ENCODE data around the gene STIL.
"Not testable (repeated sequence)": the region's sequence is repeated elsewhere in the genome, so short reads cannot be mapped to it uniquely, and the experiment has no call there.

Gene STIL

DNA sequence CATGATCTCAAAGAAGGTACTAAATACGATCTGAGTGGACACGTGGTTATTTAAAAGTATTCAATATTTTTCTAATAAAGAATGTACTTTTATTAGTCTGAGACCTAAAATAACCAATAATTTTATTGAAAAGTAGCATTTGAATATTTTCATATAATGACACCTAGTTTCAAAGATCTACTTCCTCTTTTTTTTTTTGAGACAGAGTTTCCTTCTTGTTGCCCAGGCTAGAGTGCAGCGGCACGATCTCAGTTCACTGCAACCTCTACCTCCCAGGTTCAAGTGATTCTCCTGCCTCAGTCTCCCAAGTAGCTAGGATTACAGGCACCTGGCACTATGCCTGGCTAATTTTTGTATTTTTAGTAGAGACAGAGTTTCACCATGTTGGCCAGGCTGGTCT lies 25.8 kb downstream of the STIL start:
- H4K5ac ChIP-seq (ENCODE audit: low read length); H3K4me1 ChIP-seq (ENCODE audit: control insufficient read depth, low read depth, low read length); H3K79me1 ChIP-seq (ENCODE audit: low read length); H3K9ac ChIP-seq (ENCODE audit: low read length); H3K79me2 ChIP-seq (ENCODE audit: control insufficient read depth, insufficient read depth, low read length); DNase-seq; H3K23ac ChIP-seq (ENCODE audit: low read length); H2BK5ac ChIP-seq (ENCODE audit: low read length); H3K4me3 ChIP-seq (ENCODE audit: low read length); H2BK120ac ChIP-seq (ENCODE audit: low read depth, low read length); H3K18ac ChIP-seq (ENCODE audit: low read length); H2BK15ac ChIP-seq (replicated peaks; ENCODE audit: low read depth); H3K4me2 ChIP-seq (ENCODE audit: low read length); H2AK5ac ChIP-seq (ENCODE audit: low read length); H4K8ac ChIP-seq (ENCODE audit: low read depth, low read length); H3K27me3 ChIP-seq (ENCODE audit: insufficient read depth, low read length, poor library complexity); H3K27ac ChIP-seq (ENCODE audit: low read depth, low read length); H3K56ac ChIP-seq (ENCODE audit: low read length); H3K4ac ChIP-seq (ENCODE audit: low read depth, low read length): not testable (repeated sequence)
- peaks cover 10% of the 10 kb centered on the region for H3K36me3 ChIP-seq (ENCODE audit: control insufficient read depth, insufficient read depth, low read length)
- no CpG with 5 or more reads among the region's 4 CpGs for WGBS (ENCODE audit: extremely low coverage, insufficient coverage, low lambda C conversion rate)

DNA sequence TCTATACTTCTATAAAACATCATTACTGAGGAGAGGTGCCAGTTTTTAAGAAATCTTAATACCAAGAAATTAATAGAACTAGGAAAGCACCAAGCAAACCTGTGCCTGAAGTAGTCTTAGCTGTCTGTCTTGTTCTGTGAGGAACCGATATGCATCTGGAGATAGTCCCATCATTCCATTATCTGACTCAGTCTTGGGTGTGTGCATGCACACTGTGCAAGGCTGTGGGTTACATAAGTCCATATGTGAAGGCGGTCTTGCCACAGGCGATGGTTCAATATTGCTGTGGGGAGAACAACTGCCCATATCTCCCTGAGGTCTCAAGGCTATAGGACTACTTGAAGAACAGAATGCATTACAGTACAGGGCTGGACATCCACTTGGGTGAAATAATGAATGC lies 33.8 kb downstream of the STIL start:
- WGBS (ENCODE audit: extremely low coverage, insufficient coverage, low lambda C conversion rate), result no CpG with 5 or more reads among the region's 3 CpGs
- Histone ChIP-seq H3K79me1 (ENCODE audit: low read length) (peaks cover 11% of the 10 kb centered on the region), H3K4me1 (ENCODE audit: control insufficient read depth, low read depth, low read length) (no peaks in the 10 kb centered on the region), H3K4me3 (ENCODE audit: low read length) (no peak overlapping the region), H3K27ac (ENCODE audit: low read depth, low read length) (no peak overlapping the region), H3K56ac (ENCODE audit: low read length) (no peak overlapping the region), H2AK5ac (ENCODE audit: low read length) (no peak overlapping the region), H3K4ac (ENCODE audit: low read depth, low read length) (no peak overlapping the region), H2BK15ac (replicated peaks; ENCODE audit: low read depth) (no peak overlapping the region), H4K5ac (ENCODE audit: low read length) (no peak overlapping the region), H3K27me3 (ENCODE audit: insufficient read depth, low read length, poor library complexity) (no peaks in the 10 kb centered on the region), H3K18ac (ENCODE audit: low read length) (no peak overlapping the region), H3K4me2 (ENCODE audit: low read length) (no peak overlapping the region), H3K79me2 (ENCODE audit: control insufficient read depth, insufficient read depth, low read length) (peaks cover 34% of the 10 kb centered on the region), H3K36me3 (ENCODE audit: control insufficient read depth, insufficient read depth, low read length) (peaks cover 20% of the 10 kb centered on the region), H2BK120ac (ENCODE audit: low read depth, low read length) (no peak overlapping the region), H4K8ac (ENCODE audit: low read depth, low read length) (no peak overlapping the region), H2BK5ac (ENCODE audit: low read length) (no peak overlapping the region), H3K23ac (ENCODE audit: low read length) (no peak overlapping the region), H3K9ac (ENCODE audit: low read length) (no peak overlapping the region)
- no peak for DNase-seq

DNA sequence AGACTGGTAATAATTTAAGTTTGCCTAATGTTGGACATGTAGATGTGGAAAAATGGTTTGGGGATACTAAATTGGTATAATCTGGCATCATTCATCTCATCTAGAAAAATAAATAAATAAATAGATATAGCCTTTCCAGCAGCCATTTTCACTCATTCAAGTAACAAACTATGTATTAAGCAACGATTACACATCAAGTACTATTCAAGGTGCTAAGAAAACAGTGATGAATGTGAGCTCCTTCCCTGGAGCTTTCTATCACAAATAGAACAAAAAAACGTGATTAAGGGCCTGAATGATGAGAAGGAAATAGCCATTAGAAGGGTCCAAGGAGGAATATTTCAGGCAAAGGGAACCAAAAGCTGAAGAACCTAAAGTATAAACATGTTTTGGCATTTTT lies 37.1 kb downstream of the STIL start:
- H3K36me3 ChIP-seq (ENCODE audit: control insufficient read depth, insufficient read depth, low read length), result peaks cover 16% of the 10 kb centered on the region
- no peak overlapping the region for H3K27ac ChIP-seq (ENCODE audit: low read depth, low read length)
- no peaks in the 10 kb centered on the region for H3K4me1 ChIP-seq (ENCODE audit: control insufficient read depth, low read depth, low read length)
- H4K5ac ChIP-seq (ENCODE audit: low read length), result no peak overlapping the region
- peaks cover 13% of the 10 kb centered on the region for H3K79me1 ChIP-seq (ENCODE audit: low read length)
- H2BK5ac ChIP-seq (ENCODE audit: low read length), result no peak overlapping the region
- H2BK15ac ChIP-seq (replicated peaks; ENCODE audit: low read depth), result no peak overlapping the region
- peaks cover 36% of the 10 kb centered on the region for H3K79me2 ChIP-seq (ENCODE audit: control insufficient read depth, insufficient read depth, low read length)
- H3K18ac ChIP-seq (ENCODE audit: low read length), result no peak overlapping the region
- no peak overlapping the region for H2AK5ac ChIP-seq (ENCODE audit: low read length)
- no peak overlapping the region for H3K4me3 ChIP-seq (ENCODE audit: low read length)
- no CpG with 5 or more reads among the region's 2 CpGs for WGBS (ENCODE audit: extremely low coverage, insufficient coverage, low lambda C conversion rate)
- no peak overlapping the region for H3K4ac ChIP-seq (ENCODE audit: low read depth, low read length)
- H3K56ac ChIP-seq (ENCODE audit: low read length), result no peak overlapping the region
- no peak overlapping the region for H3K9ac ChIP-seq (ENCODE audit: low read length)
- DNase-seq, result no peak
- H4K8ac ChIP-seq (ENCODE audit: low read depth, low read length), result no peak overlapping the region
- H2BK120ac ChIP-seq (ENCODE audit: low read depth, low read length), result no peak overlapping the region
- H3K23ac ChIP-seq (ENCODE audit: low read length), result no peak overlapping the region
- H3K27me3 ChIP-seq (ENCODE audit: insufficient read depth, low read length, poor library complexity), result no peaks in the 10 kb centered on the region
- no peak overlapping the region for H3K4me2 ChIP-seq (ENCODE audit: low read length)

DNA sequence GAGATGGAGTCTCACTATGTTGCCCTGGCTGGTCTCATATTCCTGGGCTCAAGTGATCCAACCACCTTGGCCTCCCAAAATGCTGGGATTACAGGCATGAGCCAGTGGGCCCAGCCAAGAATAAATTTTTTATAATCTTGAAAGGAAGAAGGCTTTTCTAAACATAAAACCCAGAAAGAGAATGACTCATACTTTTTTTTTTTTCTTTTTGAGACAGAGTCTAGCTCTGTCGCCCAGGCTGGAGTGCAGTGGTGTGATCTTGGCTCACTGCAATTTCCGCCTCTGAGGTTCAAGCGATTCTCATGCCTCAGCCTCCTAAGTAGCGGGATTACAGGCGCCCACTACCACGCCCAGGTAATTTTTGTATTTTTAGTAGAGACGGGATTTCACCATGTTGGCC lies 38.1 kb downstream of the STIL start:
- not testable (repeated sequence) for H3K9ac ChIP-seq (ENCODE audit: low read length); H3K56ac ChIP-seq (ENCODE audit: low read length); H3K4me3 ChIP-seq (ENCODE audit: low read length); H3K27ac ChIP-seq (ENCODE audit: low read depth, low read length); H4K8ac ChIP-seq (ENCODE audit: low read depth, low read length); H3K4me2 ChIP-seq (ENCODE audit: low read length); H3K4ac ChIP-seq (ENCODE audit: low read depth, low read length); H2BK120ac ChIP-seq (ENCODE audit: low read depth, low read length); H2AK5ac ChIP-seq (ENCODE audit: low read length); H3K4me1 ChIP-seq (ENCODE audit: control insufficient read depth, low read depth, low read length); H3K18ac ChIP-seq (ENCODE audit: low read length); H2BK15ac ChIP-seq (replicated peaks; ENCODE audit: low read depth); H3K23ac ChIP-seq (ENCODE audit: low read length); H4K5ac ChIP-seq (ENCODE audit: low read length); H2BK5ac ChIP-seq (ENCODE audit: low read length); DNase-seq; H3K27me3 ChIP-seq (ENCODE audit: insufficient read depth, low read length, poor library complexity)
- peaks cover 34% of the 10 kb centered on the region for H3K79me2 ChIP-seq (ENCODE audit: control insufficient read depth, insufficient read depth, low read length)
- H3K79me1 ChIP-seq (ENCODE audit: low read length), result peaks cover 13% of the 10 kb centered on the region
- WGBS (ENCODE audit: extremely low coverage, insufficient coverage, low lambda C conversion rate), result no CpG with 5 or more reads among the region's 7 CpGs
- H3K36me3 ChIP-seq (ENCODE audit: control insufficient read depth, insufficient read depth, low read length), result peaks cover 15% of the 10 kb centered on the region

DNA sequence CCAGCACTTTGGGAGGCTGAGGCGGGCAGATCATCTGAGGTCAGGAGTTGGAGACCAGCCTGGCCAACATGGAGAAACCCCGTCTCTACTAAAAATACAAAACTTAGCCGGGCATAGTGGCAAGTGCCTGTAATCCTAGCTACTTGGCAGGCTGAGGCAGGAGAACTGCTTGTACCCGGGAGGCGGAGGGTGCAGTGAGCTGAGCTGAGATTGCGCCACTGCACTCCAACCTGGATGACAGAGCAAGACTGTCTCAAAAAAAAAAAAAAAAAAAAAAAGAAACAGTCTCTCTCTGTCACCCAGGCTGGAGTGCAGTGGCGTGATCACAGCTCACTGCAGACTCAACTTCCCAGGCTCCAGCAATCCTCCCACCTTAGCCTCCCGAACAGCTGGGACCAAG lies 48.4 kb downstream of the STIL start:
- H3K23ac ChIP-seq (ENCODE audit: low read length); H2BK120ac ChIP-seq (ENCODE audit: low read depth, low read length); DNase-seq; H3K56ac ChIP-seq (ENCODE audit: low read length); H3K79me2 ChIP-seq (ENCODE audit: control insufficient read depth, insufficient read depth, low read length); H4K8ac ChIP-seq (ENCODE audit: low read depth, low read length); H3K27me3 ChIP-seq (ENCODE audit: insufficient read depth, low read length, poor library complexity); H2BK15ac ChIP-seq (replicated peaks; ENCODE audit: low read depth); H3K4me1 ChIP-seq (ENCODE audit: control insufficient read depth, low read depth, low read length); H3K4me2 ChIP-seq (ENCODE audit: low read length); H3K79me1 ChIP-seq (ENCODE audit: low read length); H2BK5ac ChIP-seq (ENCODE audit: low read length); H3K27ac ChIP-seq (ENCODE audit: low read depth, low read length); H4K5ac ChIP-seq (ENCODE audit: low read length); H3K4me3 ChIP-seq (ENCODE audit: low read length); H2AK5ac ChIP-seq (ENCODE audit: low read length); H3K18ac ChIP-seq (ENCODE audit: low read length); H3K9ac ChIP-seq (ENCODE audit: low read length); H3K4ac ChIP-seq (ENCODE audit: low read depth, low read length): not testable (repeated sequence)
- H3K36me3 ChIP-seq (ENCODE audit: control insufficient read depth, insufficient read depth, low read length), result peaks cover 10% of the 10 kb centered on the region
- WGBS (ENCODE audit: extremely low coverage, insufficient coverage, low lambda C conversion rate), result no CpG with 5 or more reads among the region's 8 CpGs

DNA sequence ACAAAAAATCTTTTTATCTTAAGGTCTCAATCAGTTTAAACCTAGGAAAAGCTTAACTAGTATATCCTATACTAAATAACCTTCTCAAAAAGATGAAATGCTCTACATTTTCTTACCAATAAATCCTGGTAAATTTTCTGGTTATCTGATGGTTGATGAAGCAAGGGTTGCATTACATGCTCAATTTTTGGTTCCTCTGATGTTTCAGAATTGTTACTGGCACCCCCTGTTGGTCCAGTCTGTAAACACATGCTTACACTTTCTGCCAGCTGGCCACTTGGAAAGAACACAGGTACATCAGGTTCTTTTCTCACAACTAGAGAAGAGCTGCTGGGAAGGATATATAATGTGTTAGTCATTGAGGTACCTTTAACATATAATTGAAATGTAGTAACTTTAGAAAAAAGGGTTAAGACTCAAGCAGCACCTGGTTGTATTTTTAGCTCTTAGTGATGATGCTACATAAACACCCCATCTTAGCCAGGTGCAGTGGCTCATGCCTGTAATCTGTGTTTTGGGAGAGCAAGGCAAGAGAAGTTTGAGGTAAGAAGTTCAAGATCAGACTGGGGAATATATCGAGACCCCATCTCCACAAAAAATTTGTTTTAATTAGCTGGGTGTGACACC lies 51.0 kb downstream of the STIL start:
- no peak overlapping the region for H2AK5ac ChIP-seq (ENCODE audit: low read length)
- H3K9ac ChIP-seq (ENCODE audit: low read length), result no peak overlapping the region
- H4K5ac ChIP-seq (ENCODE audit: low read length), result no peak overlapping the region
- H3K36me3 ChIP-seq (ENCODE audit: control insufficient read depth, insufficient read depth, low read length), result peaks cover 11% of the 10 kb centered on the region
- peak; percentile 66 for DNase-seq
- no peak overlapping the region for H3K23ac ChIP-seq (ENCODE audit: low read length)
- no peak overlapping the region for H2BK5ac ChIP-seq (ENCODE audit: low read length)
- peaks cover 3% of the 10 kb centered on the region for H3K79me1 ChIP-seq (ENCODE audit: low read length)
- no CpG with 5 or more reads among the region's 1 CpG for WGBS (ENCODE audit: extremely low coverage, insufficient coverage, low lambda C conversion rate)
- H4K8ac ChIP-seq (ENCODE audit: low read depth, low read length), result no peak overlapping the region
- no peak overlapping the region for H3K4me2 ChIP-seq (ENCODE audit: low read length)
- no peak overlapping the region for H2BK120ac ChIP-seq (ENCODE audit: low read depth, low read length)
- H3K27me3 ChIP-seq (ENCODE audit: insufficient read depth, low read length, poor library complexity), result no peaks in the 10 kb centered on the region
- H2BK15ac ChIP-seq (replicated peaks; ENCODE audit: low read depth), result no peak overlapping the region
- no peak overlapping the region for H3K4me3 ChIP-seq (ENCODE audit: low read length)
- H3K56ac ChIP-seq (ENCODE audit: low read length), result no peak overlapping the region
- H3K79me2 ChIP-seq (ENCODE audit: control insufficient read depth, insufficient read depth, low read length), result no peaks in the 10 kb centered on the region
- H3K4ac ChIP-seq (ENCODE audit: low read depth, low read length), result no peak overlapping the region
- no peaks in the 10 kb centered on the region for H3K4me1 ChIP-seq (ENCODE audit: control insufficient read depth, low read depth, low read length)
- no peak overlapping the region for H3K27ac ChIP-seq (ENCODE audit: low read depth, low read length)
- no peak overlapping the region for H3K18ac ChIP-seq (ENCODE audit: low read length)

Data from mesendoderm (in vitro differentiated cells).